ENCODE data around the gene LCP2. TPM values are rescaled to one million over a fixed set of nuclear protein-coding genes. Genes with fewer than 3 reads are reported as not detected.

The LCP2 gene
- total and polyA plus RNA-seq, 2 donors (not counting 3 experiments of a cell fraction or from before 2014, with no cell fraction given) = not detected

DNA sequence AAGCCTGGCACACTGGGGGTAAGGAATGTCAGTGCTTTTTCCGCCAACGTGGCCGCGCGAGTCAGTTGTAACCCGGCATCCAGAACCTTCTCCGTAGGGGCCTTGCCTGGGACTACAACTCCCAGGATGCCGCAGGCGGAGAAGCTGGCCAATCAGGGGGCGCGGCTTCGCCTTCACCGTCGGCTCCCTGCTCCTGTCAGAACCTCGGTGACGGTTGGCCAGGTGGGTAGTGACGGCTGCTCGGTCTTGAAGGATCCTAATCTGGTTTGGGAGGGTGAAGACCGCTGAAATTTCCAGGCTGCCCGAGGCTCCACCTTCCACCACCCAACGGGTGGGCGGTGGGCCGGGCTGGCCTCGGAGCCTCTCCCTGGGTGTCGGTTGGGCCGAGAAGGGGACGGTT, 64.8 kb downstream of the LCP2 start, which contains the start of gene C5orf58:
Gene C5orf58 (plus strand): TSS at position 200 of the 400 bp plus-strand sequence. CDS start 1,992 bp downstream, outside the sequence.
- DNase-seq (ENCODE audit: low read depth, low spot score) (no peak), FAIRE-seq (no peak)
- no peak within 1 kb of the TSS for H3K9ac ChIP-seq (replicated peaks; ENCODE audit: extremely low read depth, insufficient read depth, low read length)
- CTCF ChIA-PET = no interaction called here
- H3K27ac ChIP-seq (ENCODE audit: insufficient read depth, low read depth, low read length) = no peak within 1 kb of the TSS
- H2AFZ ChIP-seq (ENCODE audit: low read depth, low read length) = no peak within 1 kb of the TSS
- no peak within 1 kb of the TSS for H3K4me2 ChIP-seq (ENCODE audit: insufficient read depth, low read length)
- intact Hi-C loops (cut with micrococcal nuclease) (no loop called here), dilution Hi-C loops (cut with MboI; ENCODE audit: extremely low pct_ligation_motif_present, low sequenced_read_pairs) (no loop called here)
- TF ChIP-seq JUN (IDR thresholded peaks at IDR 0.05; ENCODE audit: borderline replicate concordance, insufficient read depth, insufficient read length, low read depth) (no peak), EZH2 (IDR thresholded peaks at IDR 0.05; ENCODE audit: borderline replicate concordance, low read depth, low read length, severe bottlenecking) (no peak), POLR2AphosphoS5 (IDR thresholded peaks at IDR 0.05; ENCODE audit: insufficient read depth, low read depth, low read length) (no peak), FOS (IDR thresholded peaks at IDR 0.05; ENCODE audit: borderline replicate concordance, insufficient read depth, low read length) (no peak), POLR2A (IDR thresholded peaks at IDR 0.05; ENCODE audit: low read depth, low read length) (no peak), MYC (IDR thresholded peaks at IDR 0.05; ENCODE audit: low read depth, low read length) (no peak), GATA2 (IDR thresholded peaks at IDR 0.05; ENCODE audit: insufficient read depth, insufficient read length, low read depth, low read length) (no peak)
- H3K9me1 ChIP-seq (replicated peaks; ENCODE audit: control insufficient read depth, extremely low read depth, insufficient read depth, low read length) = no peaks in the 10 kb centered on the region
- H3K9me3 ChIP-seq (replicated peaks; ENCODE audit: control insufficient read depth, insufficient read depth, low read length) = no peaks in the 10 kb centered on the region
- peaks cover 4 to 8% of the 10 kb centered on the region in 2 experiments for H3K27me3 ChIP-seq (ENCODE audit: control insufficient read depth in 2 of 2, insufficient read depth in 2 of 2, low read length in 2 of 2)
- H3K4me3 ChIP-seq (replicated peaks in 1 of 3; ENCODE audit: insufficient read depth in 1 of 3, low read depth in 1 of 3, low read length in 3 of 3) = no peak within 1 kb of the TSS
- H3K79me2 ChIP-seq (ENCODE audit: control insufficient read depth, insufficient read depth, low read length) = no peaks in the 10 kb centered on the region
- no TSS peak for BruUV-seq (replicated peaks)
- POLR2A ChIA-PET = no interaction called here
- H3K36me3 ChIP-seq (ENCODE audit: control insufficient read depth in 2 of 2, extremely low read depth in 1 of 2, insufficient read depth in 2 of 2, low read length in 2 of 2) = no peaks in the 10 kb centered on the region
- H3K4me1 ChIP-seq (ENCODE audit: control insufficient read depth, extremely low read depth, insufficient read depth, low read length) = no peaks in the 10 kb centered on the region
- H4K20me1 ChIP-seq (replicated peaks; ENCODE audit: control insufficient read depth, extremely low read depth, insufficient read depth, low read length) = no peaks in the 10 kb centered on the region

- H3K9me1 ChIP-seq (replicated peaks; ENCODE audit: control insufficient read depth, extremely low read depth, insufficient read depth, low read length) = no peaks in the 10 kb centered on the region
- H3K9ac ChIP-seq (replicated peaks; ENCODE audit: extremely low read depth, insufficient read depth, low read length) = no peak overlapping the region
- no peak overlapping the region for H3K4me2 ChIP-seq (ENCODE audit: insufficient read depth, low read length)
- no peaks in the 10 kb centered on the region for H4K20me1 ChIP-seq (replicated peaks; ENCODE audit: control insufficient read depth, extremely low read depth, insufficient read depth, low read length)
- FAIRE-seq (no peak), DNase-seq (ENCODE audit: low read depth, low spot score) (no peak)
- ChIA-PET CTCF (interaction anchor here (0.5 to 6.9 kb wide), 5 partner anchors 12 to 404 kb away, joined by 3 to 140 read pairs (median 3); no protein-coding TSS in a partner anchor), POLR2A (no interaction called here)
- no peaks in the 10 kb centered on the region for H3K9me3 ChIP-seq (replicated peaks; ENCODE audit: control insufficient read depth, insufficient read depth, low read length)
- H3K4me3 ChIP-seq (replicated peaks in 1 of 3; ENCODE audit: insufficient read depth in 1 of 3, low read depth in 1 of 3, low read length in 3 of 3) = no peak overlapping the region
- no peaks in the 10 kb centered on the region for H3K79me2 ChIP-seq (ENCODE audit: control insufficient read depth, insufficient read depth, low read length)
- H3K4me1 ChIP-seq (ENCODE audit: control insufficient read depth, extremely low read depth, insufficient read depth, low read length) = peaks cover 19% of the 10 kb centered on the region
- no peak overlapping the region for H3K27ac ChIP-seq (ENCODE audit: insufficient read depth, low read depth, low read length)
- H3K36me3 ChIP-seq (ENCODE audit: control insufficient read depth in 2 of 2, extremely low read depth in 1 of 2, insufficient read depth in 2 of 2, low read length in 2 of 2) = no peaks in the 10 kb centered on the region
- BruUV-seq (replicated peaks) = no TSS peak
- H2AFZ ChIP-seq (ENCODE audit: low read depth, low read length) = no peak overlapping the region
- intact Hi-C loops (cut with micrococcal nuclease) (loop anchor here (10.0 kb wide), 1 partner anchor 266 kb away; no protein-coding TSS in a partner anchor), dilution Hi-C loops (cut with MboI; ENCODE audit: extremely low pct_ligation_motif_present, low sequenced_read_pairs) (no loop called here)
- H3K27me3 ChIP-seq (ENCODE audit: control insufficient read depth in 2 of 2, insufficient read depth in 2 of 2, low read length in 2 of 2) = peaks cover 0 to 3% of the 10 kb centered on the region in 2 experiments
- no peak for TF ChIP-seq POLR2AphosphoS5 (IDR thresholded peaks at IDR 0.05; ENCODE audit: insufficient read depth, low read depth, low read length)
- no peak for TF ChIP-seq MYC (IDR thresholded peaks at IDR 0.05; ENCODE audit: low read depth, low read length)
- no peak for TF ChIP-seq FOS (IDR thresholded peaks at IDR 0.05; ENCODE audit: borderline replicate concordance, insufficient read depth, low read length)
- no peak for TF ChIP-seq EZH2 (IDR thresholded peaks at IDR 0.05; ENCODE audit: borderline replicate concordance, low read depth, low read length, severe bottlenecking)
- TF ChIP-seq JUN (IDR thresholded peaks at IDR 0.05; ENCODE audit: borderline replicate concordance, insufficient read depth, insufficient read length, low read depth) = no peak
These were observed 68.7 kb downstream of the LCP2 start for GRCh38 chr5:170228762-170229435.

Measured in endothelial cell of umbilical vein (primary cell).